Suprapubic skin (tissue), 4 donors: ENCODE data around the gene NUP153.

ENCODE experiments used
- EP300 ChIP-seq: sonication (generic); formaldehyde crosslinking; IDR thresholded peaks from one replicate; pipeline ENCODE4 v1.6.1; 2017; ENCODE audit warnings: antibody characterized with exemption
- POLR2A ChIP-seq, 2 donors: fragments of 450-650 bp; IDR thresholded peaks; one replicate each; pipeline ENCODE4 v1.6.1; 2017; ENCODE audit warnings: antibody characterized with exemption in 2 of 2, mild to moderate bottlenecking in 2 of 2, moderate library complexity in 2 of 2
- POLR2AphosphoS5 ChIP-seq, 3 donors: sonication (generic); formaldehyde crosslinking; IDR thresholded peaks; one replicate each; pipeline ENCODE4 v1.6.1; 2017; ENCODE audit warnings: antibody characterized with exemption in 3 of 3

DNA sequence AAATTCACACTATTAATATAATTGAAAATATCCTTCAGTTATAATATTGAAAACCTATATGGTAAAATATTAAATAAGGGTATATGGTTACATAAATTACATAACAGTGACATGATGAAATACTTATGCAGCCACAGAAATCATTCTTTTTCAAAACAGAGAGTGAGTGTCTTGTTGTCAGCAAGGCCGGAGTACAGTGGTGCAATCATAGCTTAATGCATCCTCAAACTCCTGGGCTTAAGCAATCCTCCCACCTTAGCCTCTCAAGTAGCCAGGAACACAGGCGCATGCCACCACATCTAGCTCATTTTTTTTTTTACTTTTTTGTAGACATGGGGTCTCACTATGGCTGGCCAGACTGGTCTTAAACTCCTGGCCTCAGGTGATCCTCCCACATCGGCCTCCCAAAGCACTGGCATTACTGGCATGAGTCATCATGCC, 66.2 kb downstream of the NUP153 start:
- TF ChIP-seq POLR2AphosphoS5 (IDR thresholded peaks at IDR 0.05) (no peak), EP300 (no peak), POLR2A (IDR thresholded peaks at IDR 0.05) (no peak)
